Femur (tissue), 1 donor: Measurements from ENCODE around the gene RNPEPL1.

Source experiments
- DNase-seq: peaks from one replicate; pipeline ENCODE4 v3.0.0-alpha.2; 2017

The RNPEPL1 gene

DNA sequence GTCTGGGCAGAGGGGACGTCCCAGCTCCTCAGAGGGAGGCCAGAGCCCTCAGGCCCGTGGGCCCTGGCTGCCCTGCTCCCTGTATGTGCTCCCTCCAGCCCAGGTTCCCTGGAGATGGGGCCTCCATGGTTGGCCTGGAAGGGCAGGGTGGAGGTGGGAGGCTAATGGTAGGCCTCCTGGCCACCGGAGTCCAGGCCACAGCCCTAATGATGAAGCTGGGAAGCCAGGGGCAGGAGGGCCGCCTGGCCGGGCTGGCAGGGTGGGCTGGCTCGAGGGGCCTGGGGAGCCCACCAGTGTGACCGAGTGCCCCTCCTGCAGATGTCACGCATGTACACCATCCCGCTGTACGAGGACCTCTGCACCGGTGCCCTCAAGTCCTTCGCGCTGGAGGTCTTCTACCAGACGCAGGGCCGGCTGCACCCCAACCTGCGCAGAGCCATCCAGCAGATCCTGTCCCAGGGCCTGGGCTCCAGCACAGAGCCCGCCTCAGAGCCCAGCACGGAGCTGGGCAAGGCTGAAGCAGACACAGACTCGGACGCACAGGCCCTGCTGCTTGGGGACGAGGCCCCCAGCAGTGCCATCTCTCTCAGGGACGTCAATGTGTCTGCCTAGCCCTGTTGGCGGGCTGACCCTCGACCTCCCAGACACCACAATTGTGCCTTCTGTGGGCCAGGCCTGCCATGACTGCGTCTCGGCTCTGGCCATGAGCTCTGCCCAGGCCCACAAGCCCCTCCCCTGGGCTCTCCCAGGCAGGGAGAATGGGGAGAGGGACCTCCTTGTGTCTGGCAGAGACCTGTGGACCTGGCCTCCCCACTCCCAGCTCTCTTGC is 9.2 kb downstream of the RNPEPL1 start:
- no peak for DNase-seq

DNA sequence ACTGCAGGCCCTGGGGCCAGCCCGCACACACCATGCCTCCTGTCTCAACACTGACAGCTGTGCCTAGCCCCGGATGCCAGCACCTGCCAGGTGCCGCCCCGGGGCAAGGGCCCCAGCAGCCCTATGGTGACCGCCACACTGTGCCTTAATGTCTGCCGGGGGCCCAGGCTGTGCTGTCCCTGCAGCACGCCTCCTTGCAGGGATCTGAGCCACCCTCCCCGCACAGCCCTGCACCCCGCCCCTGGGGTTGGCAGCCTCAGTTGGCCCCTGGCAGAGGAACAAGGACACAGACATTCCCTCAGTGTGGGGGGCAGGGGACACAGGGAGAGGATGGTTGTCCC is 9.8 kb downstream of the RNPEPL1 start:
- no peak for DNase-seq

- DNase-seq: no peak
Measured at GRCh38 chr2:240578488-240578887, 10.2 kb downstream of the RNPEPL1 start.

- DNase-seq: no peak
Measured at GRCh38 chr2:240579071-240579762, 10.9 kb downstream of the RNPEPL1 start.

- no peak for DNase-seq
Measured at GRCh38 chr2:240579771-240580614, 11.7 kb downstream of the RNPEPL1 start.

- DNase-seq: no peak
Measured at GRCh38 chr2:240581811-240582210, 13.5 kb downstream of the RNPEPL1 start.

DNA sequence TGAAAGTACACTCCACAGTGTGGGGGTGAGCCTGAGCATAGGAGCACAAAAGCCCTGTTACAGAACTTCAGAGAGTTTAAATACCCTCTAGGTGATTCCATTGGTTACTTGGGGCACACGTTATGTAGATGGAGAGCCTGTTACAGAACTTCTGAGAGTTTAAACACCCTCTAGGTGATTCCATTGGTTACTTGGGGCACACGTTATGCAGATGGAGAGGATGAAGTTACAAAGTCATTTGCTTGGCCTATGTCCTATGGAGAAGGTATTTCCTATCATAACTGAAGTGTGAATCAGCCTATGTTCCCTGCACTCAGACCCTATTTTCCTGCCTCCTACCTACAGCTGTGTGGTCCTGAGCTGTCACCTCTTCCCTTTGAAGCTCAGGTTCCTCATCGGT is 14.5 kb downstream of the RNPEPL1 start:
- DNase-seq: no peak

GRCh38 chr2:240583774-240584173 is 15.5 kb downstream of the RNPEPL1 start:
- no peak for DNase-seq

- no peak for DNase-seq
Measured at GRCh38 chr2:240584486-240585031, 16.3 kb downstream of the RNPEPL1 start.

GRCh38 chr2:240585101-240585500 is 16.8 kb downstream of the RNPEPL1 start:
- DNase-seq: no peak

DNA sequence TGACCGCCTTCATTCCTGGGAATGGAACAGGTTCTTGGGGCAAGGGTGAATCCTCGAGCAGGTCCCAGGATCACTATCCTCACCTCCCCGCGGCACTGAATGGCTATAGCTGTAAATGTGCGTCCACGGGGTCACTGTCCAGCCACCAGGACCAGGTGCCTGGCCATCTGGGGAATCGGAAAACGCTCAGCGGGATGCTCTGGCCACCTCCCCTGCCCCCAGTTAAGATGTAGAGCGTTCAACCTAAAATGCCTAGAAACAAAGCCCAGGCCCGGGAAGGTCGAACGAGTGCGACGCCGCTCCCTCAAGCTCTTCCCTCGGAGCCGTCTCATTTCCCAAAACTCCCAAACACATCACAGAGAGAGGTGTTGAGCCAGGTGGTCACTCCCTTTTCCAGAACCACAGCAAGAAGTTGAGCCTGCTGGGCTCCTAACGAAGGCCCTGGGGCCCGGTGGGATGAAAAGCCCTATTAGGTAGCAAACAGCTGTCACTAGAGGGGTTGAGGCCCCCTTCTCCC is 17.5 kb downstream of the RNPEPL1 start:
- DNase-seq: no peak

GRCh38 chr2:240586198-240586918 is 18.1 kb downstream of the RNPEPL1 start, which contains the start of gene CAPN10:
Gene CAPN10, plus strand, starts transcription at chr2:240586734. Its CDS starts 178 bp downstream, at chr2:240586912.
- peak; percentile 98 for DNase-seq

DNA sequence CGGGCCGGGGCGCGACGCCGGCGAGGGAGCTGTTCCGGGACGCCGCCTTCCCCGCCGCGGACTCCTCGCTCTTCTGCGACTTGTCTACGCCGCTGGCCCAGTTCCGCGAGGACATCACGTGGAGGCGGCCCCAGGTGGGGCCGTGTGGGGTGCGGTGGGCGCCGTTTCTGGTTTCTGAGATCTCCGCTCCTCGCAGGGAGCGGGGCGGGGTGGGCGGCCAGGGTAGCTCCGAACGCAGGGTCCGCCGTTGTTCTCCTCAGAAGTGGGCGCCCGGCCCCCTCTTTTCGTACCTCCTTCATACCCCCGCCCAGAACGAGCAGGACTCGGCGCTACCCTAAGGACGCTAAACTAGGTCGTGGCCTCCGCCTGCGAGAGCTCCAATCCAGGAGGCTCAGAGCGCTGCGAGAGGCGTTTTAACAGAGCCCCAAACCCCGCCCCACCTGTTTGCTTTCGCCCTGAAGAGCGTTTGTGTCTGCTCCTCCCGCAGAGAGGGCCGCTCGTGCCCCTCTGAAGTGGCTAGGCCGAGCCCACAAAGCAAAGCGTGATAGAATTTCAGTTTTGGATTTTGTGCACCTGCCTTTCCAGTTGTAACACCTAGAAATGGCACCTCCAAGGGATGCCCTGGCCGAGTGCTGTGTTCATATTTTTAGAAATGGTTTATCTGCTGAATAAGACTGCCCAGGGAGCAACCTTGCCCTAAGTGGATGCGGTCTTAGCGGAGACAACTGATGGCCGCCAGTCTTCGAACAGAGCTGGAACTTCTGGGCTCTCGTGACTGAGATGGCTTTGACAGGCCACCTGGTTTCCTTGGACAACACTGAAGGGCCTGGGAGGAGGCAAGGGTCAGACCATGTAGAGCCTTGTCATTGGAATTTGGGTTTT is 18.9 kb downstream of the RNPEPL1 start:
- DNase-seq: no peak

DNA sequence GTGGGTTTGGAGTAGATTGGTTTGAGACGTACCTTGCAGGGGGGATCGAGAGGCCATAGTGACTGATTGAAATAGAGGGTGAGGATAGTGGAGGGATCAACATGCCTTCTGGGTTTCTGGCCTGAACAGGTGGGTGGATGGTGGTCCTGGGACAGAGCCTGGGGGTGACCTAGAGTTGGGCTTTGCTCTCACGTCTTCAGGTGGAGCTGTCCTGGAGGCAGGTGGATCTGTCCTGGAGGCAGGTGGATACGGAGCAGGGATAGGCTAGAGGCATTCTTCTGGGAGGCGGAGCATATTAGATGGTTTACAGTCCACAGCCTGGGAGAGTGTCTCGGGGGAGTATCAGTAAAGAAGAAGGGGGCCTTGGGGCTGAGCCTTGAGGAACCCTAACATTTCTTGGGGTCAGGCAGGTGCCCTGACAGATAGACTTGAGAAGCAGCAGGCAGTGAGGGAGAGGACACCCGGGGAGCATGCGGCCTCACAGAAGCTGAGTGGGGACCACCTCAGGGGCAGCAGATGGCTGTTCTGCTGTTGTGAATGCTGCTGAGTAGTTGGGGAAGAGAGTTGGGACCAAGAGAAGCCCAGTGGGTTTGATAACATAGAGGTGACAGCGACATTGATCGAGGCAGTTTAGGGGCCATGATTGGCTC is 19.8 kb downstream of the RNPEPL1 start:
- DNase-seq: no peak

- DNase-seq: no peak
Measured at GRCh38 chr2:240588669-240589068, 20.4 kb downstream of the RNPEPL1 start.

- DNase-seq: no peak
Measured at GRCh38 chr2:240589375-240589774, 21.1 kb downstream of the RNPEPL1 start.

DNA sequence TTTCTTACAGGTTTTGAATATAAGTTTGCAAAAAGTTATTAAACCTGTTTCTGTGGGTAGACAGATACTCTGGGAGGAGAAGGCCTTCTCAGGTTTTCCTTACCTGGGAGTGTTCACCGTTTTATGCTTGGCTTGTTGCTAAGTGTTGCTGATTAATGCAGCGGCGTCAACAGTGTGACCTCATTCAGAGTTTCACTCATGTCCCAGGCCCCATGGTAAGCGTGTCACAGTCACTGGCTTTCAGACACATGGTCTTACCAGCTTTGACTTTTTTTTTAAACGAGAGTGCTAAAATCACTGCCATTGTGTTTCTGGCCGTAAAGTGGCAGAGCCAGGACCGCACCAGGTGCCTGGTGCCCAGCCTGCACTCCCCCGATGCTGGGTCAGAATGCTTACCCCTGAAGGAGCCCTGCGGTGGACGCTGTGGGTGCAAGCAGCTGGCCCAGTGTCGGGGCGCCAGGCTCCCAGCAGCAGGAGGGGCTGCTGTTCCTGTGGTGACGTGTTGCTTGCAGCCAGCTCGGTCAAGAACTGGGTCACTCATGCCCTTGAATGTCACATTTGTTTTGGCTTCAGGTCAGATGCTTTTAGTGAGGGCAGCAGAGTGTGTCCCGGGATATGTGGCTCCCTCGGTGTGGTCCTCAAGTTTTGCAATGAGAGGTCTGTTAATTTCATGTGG is 21.7 kb downstream of the RNPEPL1 start:
- DNase-seq: no peak

GRCh38 chr2:240590681-240591111 is 22.4 kb downstream of the RNPEPL1 start:
- no peak for DNase-seq

DNA sequence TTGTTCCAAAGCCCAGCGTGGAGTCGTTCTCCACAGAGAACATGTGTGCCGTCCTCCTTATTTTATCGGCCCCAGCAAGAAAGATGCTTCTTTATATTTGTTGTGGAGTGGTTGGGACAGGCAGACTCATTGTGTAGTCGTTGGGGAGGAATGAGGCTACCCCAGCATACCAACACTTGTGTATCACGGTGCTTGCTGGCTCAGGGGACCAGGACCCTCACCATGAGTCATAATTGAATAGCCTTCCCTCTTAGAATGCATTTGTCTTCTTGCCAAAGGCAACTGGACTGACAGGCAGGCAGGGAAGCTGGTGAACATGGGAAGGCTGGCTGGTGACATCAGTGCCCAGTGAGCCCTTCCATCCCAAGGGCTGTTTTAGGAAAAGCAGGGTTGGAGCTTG is 22.9 kb downstream of the RNPEPL1 start:
- DNase-seq: no peak

DNA sequence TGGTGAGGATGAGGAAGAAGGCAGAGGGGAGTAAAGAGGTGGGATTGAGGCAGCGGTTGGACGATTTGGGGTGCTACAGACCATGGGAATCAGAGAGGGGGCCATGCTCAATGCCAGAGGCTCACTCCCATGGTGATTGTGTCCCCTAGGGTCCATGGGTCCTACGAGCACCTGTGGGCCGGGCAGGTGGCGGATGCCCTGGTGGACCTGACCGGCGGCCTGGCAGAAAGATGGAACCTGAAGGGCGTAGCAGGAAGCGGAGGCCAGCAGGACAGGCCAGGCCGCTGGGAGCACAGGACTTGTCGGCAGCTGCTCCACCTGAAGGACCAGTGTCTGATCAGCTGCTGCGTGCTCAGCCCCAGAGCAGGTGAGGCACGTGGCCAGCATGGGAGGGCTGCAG is 23.5 kb downstream of the RNPEPL1 start:
- no peak for DNase-seq
